T1000 (cell line): ENCODE data around the gene SLC25A24.
"Not testable (repeated sequence)": the region's sequence is repeated elsewhere in the genome, so short reads cannot be mapped to it uniquely, and the experiment has no call there.

Experiments used
- DNase-seq: peaks from one replicate; lab custom pipeline; 2025; ENCODE audit warnings: mixed read lengths; lab: John Stamatoyannopoulos, UW

The SLC25A24 gene

GRCh38 chr1:108194051-108194450 is 6.1 kb downstream of the SLC25A24 start:
- no peak for DNase-seq

DNA sequence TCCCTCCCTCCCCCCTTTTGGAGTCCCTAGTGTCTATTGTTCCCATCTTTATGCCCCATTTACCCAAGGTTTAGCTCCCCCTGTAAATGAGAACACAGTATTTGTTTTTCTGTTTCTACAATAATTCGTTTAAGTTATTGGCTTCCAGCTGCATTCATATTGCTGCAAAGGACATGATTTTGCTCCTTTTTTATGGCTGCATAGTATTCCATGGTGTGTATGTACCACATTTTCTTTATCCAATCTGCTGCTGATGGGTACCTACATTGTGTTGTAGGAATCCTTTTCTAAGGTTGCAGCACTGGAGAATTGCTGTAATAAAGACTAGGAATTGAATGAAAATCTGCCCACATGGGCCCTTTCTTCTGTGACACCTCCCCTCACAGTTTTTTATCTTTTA is 6.8 kb downstream of the SLC25A24 start:
- no peak for DNase-seq

DNA sequence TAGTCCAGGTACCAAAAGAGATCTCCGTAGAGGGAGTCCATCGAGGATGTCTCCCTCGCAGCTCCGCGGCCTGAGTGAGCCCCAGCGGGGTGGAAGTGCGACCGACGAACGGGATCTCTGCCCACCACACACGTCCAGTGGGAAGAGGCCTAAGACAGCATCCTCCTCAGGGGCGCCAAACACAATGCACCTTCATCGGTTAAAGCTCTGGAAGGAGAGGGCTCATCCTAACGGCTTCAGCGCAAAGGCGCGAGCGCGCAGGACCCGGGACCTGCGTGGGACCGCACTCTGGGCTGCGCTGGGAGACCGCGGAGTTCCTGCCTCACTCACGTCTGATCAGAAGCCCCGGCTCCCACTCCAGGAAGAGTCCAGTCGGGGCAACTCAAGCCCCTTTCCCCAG is 7.6 kb downstream of the SLC25A24 start:
- no peak for DNase-seq

GRCh38 chr1:108190686-108191416 is 9.3 kb downstream of the SLC25A24 start:
- no peak for DNase-seq

- DNase-seq, result no peak
Observed at GRCh38 chr1:108190001-108190634, 10.0 kb downstream of the SLC25A24 start.

- DNase-seq, result no peak
Observed at GRCh38 chr1:108188801-108189200, 11.3 kb downstream of the SLC25A24 start.

DNA sequence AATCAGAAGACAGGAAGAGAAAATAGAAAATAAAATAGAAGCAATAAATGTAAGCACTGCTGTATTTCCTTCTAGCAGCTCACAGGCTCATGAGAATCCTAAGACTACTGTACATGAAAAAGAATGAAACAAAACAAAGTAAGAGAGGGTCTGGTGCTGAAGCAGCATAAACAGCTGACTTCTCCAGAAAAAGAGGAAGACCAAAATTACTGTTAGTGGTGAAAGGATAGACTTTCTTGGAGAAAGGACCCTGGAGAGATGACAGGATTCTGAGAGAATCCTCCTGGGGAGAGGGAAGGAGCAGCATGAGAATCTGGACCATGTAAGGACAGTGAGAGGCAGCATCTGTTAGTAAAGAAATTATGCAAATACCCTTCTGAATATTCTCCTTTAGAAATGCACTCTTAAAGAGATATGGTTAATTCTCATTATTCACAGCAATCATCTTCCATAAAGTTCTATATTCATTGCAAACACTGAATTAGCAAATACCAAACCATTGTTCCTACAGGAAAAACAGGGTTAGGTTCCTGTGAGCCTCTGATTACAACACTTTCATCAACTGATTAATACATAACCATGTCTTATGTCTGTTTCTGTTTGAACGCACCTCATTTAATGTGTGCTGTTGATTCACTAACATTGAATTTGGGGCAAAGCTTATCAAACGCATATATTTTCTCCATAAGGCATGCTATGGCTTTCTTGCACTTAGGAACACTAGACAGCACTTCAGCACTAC is 17.0 kb downstream of the SLC25A24 start:
- no peak for DNase-seq

DNA sequence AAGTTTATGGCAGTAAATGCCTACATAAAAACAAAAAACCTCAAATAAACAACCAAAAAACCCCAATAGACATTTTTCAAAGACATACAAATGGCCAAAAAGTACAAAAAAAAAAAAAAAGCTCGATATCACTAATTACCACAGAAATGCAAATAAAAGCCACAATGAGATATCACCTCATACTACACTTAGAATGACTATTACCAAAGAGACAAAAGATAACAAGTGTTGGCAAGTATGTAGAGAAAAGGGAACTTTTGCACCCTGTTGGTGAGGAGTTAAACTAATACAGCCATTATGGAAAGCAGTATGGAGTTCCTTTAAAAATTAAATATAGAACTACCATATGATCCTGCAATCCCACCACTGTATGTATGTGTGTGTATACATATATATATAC is 21.1 kb downstream of the SLC25A24 start:
- DNase-seq, result no peak

DNA sequence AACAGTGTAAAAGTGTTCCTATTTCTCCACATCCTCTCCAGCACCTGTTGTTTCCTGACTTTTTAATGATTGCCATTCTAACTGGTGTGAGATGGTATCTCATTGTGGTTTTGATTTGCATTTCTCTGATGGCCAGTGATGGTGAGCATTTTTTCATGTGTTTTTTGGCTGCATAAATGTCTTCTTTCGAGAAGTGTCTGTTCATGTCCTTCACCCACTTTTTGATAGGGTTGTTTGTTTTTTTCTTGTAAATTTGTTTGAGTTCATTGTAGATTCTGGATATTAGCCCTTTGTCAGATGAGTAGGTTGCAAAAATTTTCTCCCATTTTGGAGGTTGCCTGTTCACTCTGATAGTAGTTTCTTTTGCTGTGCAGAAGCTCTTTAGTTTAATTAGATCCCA is 37.7 kb downstream of the SLC25A24 start:
- DNase-seq, result not testable (repeated sequence)

DNA sequence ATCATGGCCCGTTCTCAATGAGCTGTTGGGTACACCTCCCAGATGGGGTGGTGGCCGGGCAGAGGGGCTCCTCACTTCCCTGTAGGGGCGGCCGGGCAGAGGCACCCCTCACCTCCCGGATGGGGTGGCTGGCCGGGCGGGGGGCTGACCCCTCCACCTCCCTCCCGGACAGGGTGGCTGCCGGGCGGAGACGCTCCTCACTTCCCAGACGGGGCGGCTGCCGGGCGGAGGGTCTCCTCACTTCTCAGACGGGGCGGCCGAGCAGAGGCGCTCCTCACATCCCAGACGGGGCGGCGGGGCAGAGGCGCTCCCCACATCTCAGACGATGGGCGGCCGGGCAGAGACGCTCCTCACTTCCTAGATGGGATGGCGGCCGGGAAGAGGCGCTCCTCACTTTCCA is 40.2 kb downstream of the SLC25A24 start:
- DNase-seq, result not testable (repeated sequence)

DNA sequence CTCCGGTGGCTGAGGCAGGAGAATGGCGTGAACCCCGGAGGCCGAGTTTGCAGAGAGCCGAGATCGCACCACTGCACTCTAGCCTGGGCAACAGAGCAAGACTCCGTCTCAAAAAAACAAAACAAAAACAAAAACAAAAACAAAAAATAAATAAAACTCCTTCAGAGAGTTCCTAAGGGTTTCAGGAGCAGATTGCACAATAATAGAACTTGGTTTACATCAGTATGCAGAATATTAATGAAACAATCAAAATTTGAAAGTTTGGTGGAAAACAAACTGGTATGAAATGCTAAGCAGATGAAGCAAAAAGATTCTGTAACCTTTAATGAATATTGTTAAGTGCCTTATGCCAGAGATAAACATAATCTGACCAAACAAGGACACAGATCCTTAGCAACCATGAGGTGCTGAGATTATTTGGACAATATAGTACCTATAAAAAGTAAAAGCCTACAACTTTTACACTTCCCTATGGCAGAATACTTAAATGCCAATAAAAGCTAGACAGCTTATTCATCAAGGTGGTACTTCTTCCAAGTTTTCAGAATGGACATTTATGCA is 41.2 kb downstream of the SLC25A24 start:
- no peak for DNase-seq

DNA sequence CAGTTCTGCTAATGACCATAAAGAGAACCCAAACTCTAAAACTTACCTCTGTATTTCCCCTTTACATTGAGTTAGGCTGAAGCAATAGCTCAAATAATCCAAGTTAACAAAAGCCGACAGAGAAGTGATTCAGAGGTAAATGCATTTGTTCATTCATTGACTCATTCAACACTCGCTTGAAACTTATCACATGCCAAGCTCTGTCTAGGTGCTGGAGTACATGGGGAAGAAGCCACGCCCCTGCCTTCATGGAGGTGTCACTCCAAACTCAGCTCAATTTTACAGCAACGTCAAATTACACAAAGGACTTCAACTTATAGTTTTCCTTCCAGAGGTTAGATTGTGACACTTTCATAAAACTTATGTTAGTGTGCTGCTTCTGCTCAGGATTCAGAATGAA is 45.8 kb downstream of the SLC25A24 start:
- no peak for DNase-seq

DNA sequence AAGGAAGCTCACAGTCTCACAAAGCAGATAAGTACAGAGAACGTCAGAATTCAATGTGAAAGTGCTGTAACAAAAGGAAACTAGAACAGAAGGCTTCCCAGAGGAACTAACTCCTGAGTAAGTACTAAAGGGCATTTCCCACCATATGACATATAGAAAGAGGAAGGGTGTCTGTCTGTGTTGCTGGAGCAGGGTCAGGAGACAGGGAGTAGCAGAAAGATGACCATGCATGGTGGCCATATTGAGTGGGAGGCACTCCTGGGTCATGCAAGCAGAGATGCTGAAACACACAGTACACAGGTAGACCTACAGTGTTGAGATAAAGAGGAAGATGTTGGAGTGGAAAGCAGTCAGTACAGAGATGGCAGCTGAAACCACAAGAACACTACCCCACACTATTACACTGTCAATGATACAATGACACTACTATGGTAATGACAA is 47.3 kb downstream of the SLC25A24 start:
- DNase-seq, result no peak

DNA sequence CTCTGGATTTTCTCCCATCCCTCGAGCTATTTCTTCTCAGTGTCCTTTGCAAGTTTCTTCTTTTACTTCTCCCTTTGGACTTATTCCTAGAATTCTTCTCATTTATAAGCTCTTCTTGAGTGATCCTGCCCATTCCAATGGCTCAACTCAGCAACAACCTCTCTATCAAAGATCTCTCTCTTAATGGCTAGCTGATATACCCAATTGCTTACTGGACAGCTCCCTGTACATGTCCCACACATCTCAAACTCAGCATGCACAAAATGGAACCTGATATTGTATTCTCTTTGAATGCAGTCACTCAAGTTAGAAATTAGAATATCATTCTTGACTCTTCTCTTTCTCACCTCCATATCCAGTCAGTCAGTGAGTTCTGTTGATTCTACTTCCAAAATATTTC is 48.6 kb downstream of the SLC25A24 start:
- no peak for DNase-seq

GRCh38 chr1:108149796-108150467 is 50.2 kb downstream of the SLC25A24 start:
- no peak for DNase-seq

- DNase-seq, result not testable (repeated sequence)
Observed at GRCh38 chr1:108144569-108144968, 55.6 kb downstream of the SLC25A24 start.

- no peak for DNase-seq
Observed at GRCh38 chr1:108142773-108143394, 57.3 kb downstream of the SLC25A24 start.

GRCh38 chr1:108142258-108142657 is 57.9 kb downstream of the SLC25A24 start:
- no peak for DNase-seq

- DNase-seq, result no peak
Observed at GRCh38 chr1:108141621-108142020, 58.5 kb downstream of the SLC25A24 start.

DNA sequence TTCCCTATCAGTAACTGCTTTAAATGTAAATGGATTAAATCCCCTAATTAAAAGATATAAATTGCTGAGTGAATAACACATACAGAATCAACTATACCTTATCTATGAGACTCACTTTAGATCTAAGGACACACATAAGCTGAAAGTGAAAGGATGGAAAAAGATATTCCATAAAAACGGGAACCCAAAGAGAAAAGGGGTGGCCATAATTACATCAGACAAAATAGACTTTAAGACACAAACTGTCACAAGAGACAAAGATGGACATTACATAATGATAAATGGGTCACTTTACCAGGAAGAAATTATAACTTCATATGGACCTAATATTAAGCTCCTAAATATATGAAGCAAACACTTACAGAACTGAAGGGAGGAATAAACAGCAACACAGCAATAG is 59.2 kb downstream of the SLC25A24 start:
- DNase-seq, result no peak

DNA sequence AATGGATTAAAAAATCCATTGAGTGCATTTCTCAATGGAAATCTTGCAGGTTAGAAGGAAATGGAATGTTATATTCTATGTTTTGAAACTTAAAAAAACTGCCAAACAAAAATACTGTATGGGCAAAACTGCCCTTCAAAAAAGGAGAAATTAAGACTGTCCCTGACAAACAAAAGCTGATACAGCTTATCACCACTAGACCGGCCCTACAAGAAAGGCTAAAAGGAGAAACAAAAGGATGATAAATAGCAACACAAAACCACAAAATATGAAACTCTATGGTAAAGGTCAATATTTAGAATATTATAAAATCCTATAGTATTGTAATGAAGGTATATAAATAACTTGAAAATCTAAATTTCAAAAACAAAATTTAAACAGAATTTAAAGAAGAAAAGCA is 60.0 kb downstream of the SLC25A24 start:
- no peak for DNase-seq

- DNase-seq, result not testable (repeated sequence)
Observed at GRCh38 chr1:108139555-108139954, 60.6 kb downstream of the SLC25A24 start.
